ENCODE results near the gene CEND1. TPM values are rescaled to one million over a fixed set of nuclear protein-coding genes. Genes with fewer than 3 reads are reported as not detected.
A peak's percentile ranks its signal among the peaks of the same experiment; 100 is the strongest.

Gene CEND1
- total and polyA plus RNA-seq, 2 of the 13 experiments (the other 11 are each of a cell fraction or from before 2014, with no cell fraction given), result not detected

- no peak for TF ChIP-seq ZNF580 (CRISPR knock-in tag; IDR thresholded peaks at IDR 0.05; ENCODE audit: borderline replicate concordance, low read depth)
- TF ChIP-seq GPBP1L1 (CRISPR knock-in tag; IDR thresholded peaks at IDR 0.05), result no peak
- TF ChIP-seq AFF4 (CRISPR knock-in tag; IDR thresholded peaks at IDR 0.05), result no peak
- TF ChIP-seq ZNF644 (CRISPR knock-in tag; IDR thresholded peaks at IDR 0.05; ENCODE audit: low read depth), result no peak
- TF ChIP-seq ZNF326 (CRISPR knock-in tag; IDR thresholded peaks at IDR 0.05; ENCODE audit: borderline replicate concordance), result no peak
- peak; percentile 17 for TF ChIP-seq ZNF407 (CRISPR knock-in tag; IDR thresholded peaks at IDR 0.05; ENCODE audit: not compliant biosample characterization)
- TF ChIP-seq AGO2 (optimal IDR thresholded peaks at IDR 0.05; ENCODE audit: low read depth, low read length), result peak; percentile 97
- TF ChIP-seq REPIN1 (CRISPR knock-in tag; IDR thresholded peaks at IDR 0.05; ENCODE audit: borderline replicate concordance, low read depth), result no peak
- TF ChIP-seq CHD2 (IDR thresholded peaks at IDR 0.05; ENCODE audit: low read depth, low read length), result no peak
- TF ChIP-seq EP300 (IDR thresholded peaks at IDR 0.05; ENCODE audit: low read depth in 2 of 2, low read length in 2 of 2), result no peak
- TF ChIP-seq EP300 (CRISPR knock-in tag; IDR thresholded peaks at IDR 0.05; ENCODE audit: borderline replicate concordance), result no peak
- TF ChIP-seq EHMT2 (IDR thresholded peaks at IDR 0.05; ENCODE audit: borderline replicate concordance, low read depth, low read length), result no peak
Observed at GRCh38 chr11:782264-783174, 7.4 kb downstream of the CEND1 start (continued).

Data from HepG2 (cell line).